ENCODE measurements around the gene KRTAP5-5.
"Not testable (repeated sequence)": the region's sequence is repeated elsewhere in the genome, so short reads cannot be mapped to it uniquely, and the experiment has no call there.

DNA sequence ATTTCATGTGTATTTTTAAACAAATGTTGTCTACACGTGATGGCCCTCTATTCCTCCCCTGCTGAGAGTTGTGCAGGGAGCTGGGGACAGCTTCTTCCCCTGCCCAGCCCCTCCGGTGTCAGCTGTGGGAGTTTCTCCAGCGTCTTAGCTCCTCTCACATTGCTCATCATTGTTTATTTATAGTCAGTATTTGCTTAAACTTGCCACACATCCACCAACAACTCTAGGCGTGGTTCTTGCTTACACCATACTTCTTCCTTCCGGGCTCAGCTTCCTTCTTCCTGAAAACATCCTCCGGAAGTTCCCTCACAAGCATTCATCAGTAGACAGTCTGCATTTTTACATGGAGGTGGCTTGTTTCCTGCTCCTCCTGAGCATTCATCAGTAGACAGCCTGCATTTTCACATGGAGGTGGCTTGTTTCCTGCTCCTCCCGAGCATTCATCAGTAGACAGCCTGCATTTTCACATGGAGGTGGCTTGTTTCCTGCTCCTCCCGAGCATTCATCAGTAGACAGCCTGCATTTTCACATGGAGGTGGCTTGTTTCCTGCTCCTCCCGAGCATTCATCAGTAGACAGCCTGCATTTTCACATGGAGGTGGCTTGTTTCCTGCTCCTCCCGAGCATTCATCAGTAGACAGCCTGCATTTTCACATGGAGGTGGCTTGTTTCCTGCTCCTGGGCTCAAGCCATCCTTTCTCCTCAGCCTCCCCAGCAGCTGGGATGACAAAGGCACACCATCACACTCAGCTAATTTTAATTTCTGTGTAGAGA, 40.2 kb upstream of the KRTAP5-5 start:
- TF ChIP-seq POLR2AphosphoS5 (IDR thresholded peaks at IDR 0.05; ENCODE audit: low read depth, low read length); SIN3A (IDR thresholded peaks at IDR 0.05; ENCODE audit: borderline replicate concordance, insufficient read depth, low read length); TAF1 (IDR thresholded peaks at IDR 0.05; ENCODE audit: borderline replicate concordance, insufficient read depth, low read length): not testable (repeated sequence)
- TF ChIP-seq, protein P1, sequence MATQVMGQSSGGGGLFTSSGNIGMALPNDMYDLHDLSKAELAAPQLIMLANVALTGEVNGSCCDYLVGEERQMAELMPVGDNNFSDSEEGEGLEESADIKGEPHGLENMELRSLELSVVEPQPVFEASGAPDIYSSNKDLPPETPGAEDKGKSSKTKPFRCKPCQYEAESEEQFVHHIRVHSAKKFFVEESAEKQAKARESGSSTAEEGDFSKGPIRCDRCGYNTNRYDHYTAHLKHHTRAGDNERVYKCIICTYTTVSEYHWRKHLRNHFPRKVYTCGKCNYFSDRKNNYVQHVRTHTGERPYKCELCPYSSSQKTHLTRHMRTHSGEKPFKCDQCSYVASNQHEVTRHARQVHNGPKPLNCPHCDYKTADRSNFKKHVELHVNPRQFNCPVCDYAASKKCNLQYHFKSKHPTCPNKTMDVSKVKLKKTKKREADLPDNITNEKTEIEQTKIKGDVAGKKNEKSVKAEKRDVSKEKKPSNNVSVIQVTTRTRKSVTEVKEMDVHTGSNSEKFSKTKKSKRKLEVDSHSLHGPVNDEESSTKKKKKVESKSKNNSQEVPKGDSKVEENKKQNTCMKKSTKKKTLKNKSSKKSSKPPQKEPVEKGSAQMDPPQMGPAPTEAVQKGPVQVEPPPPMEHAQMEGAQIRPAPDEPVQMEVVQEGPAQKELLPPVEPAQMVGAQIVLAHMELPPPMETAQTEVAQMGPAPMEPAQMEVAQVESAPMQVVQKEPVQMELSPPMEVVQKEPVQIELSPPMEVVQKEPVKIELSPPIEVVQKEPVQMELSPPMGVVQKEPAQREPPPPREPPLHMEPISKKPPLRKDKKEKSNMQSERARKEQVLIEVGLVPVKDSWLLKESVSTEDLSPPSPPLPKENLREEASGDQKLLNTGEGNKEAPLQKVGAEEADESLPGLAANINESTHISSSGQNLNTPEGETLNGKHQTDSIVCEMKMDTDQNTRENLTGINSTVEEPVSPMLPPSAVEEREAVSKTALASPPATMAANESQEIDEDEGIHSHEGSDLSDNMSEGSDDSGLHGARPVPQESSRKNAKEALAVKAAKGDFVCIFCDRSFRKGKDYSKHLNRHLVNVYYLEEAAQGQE (IDR thresholded peaks at IDR 0.05; ENCODE audit: insufficient read depth in 1 of 2, low read depth in 2 of 2, low read length in 2 of 2): peak in 1 of 2 experiments; percentile 50; a peak in 1 of 4 replicates
- peak; percentile 66 for TF ChIP-seq FOXP2 (optimal IDR thresholded peaks at IDR 0.05; ENCODE audit: borderline replicate concordance, extremely low read depth, extremely low read length, insufficient read depth)

Measured in PFSK-1 (cell line).